GM10266 (cell line): ENCODE data around the gene SNN.

Experiments used
- DNase-seq: peaks from one replicate; pipeline ENCODE4 v3.0.0; 2012; ENCODE audit errors: extremely low spot score
- TF ChIP-seq, protein P1 (sequence below): IDR thresholded peaks from 2 replicates; pipeline ENCODE4 v1.5.1; 2012; ENCODE audit warnings: mild to moderate bottlenecking, low read depth; ENCODE audit not compliant: control insufficient read depth, insufficient read depth; ENCODE audit errors: missing control alignments

Gene SNN

DNA sequence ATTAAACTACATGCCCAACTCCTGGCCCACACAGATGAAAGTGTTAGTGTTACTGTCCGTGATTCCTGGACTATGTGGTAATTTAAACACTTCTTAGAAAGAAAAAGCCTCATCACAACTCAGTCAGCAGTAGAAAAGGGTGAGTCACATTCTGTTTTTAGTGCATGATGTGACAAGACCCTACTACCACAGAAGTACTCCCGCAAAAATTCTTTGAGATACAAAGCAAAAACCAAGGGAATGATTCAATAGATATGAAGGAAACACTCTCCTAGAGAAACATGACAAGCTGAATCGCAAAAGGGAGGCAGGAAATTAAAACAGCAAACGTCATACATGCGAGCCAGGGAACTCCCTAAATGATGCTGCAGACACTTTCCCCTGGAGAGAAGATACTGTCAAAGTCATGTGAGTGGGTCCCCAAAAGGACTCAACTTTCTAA, 14.4 kb downstream of the SNN start:
- TF ChIP-seq, protein P1, sequence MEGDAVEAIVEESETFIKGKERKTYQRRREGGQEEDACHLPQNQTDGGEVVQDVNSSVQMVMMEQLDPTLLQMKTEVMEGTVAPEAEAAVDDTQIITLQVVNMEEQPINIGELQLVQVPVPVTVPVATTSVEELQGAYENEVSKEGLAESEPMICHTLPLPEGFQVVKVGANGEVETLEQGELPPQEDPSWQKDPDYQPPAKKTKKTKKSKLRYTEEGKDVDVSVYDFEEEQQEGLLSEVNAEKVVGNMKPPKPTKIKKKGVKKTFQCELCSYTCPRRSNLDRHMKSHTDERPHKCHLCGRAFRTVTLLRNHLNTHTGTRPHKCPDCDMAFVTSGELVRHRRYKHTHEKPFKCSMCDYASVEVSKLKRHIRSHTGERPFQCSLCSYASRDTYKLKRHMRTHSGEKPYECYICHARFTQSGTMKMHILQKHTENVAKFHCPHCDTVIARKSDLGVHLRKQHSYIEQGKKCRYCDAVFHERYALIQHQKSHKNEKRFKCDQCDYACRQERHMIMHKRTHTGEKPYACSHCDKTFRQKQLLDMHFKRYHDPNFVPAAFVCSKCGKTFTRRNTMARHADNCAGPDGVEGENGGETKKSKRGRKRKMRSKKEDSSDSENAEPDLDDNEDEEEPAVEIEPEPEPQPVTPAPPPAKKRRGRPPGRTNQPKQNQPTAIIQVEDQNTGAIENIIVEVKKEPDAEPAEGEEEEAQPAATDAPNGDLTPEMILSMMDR = no peak
- DNase-seq = no peak

DNA sequence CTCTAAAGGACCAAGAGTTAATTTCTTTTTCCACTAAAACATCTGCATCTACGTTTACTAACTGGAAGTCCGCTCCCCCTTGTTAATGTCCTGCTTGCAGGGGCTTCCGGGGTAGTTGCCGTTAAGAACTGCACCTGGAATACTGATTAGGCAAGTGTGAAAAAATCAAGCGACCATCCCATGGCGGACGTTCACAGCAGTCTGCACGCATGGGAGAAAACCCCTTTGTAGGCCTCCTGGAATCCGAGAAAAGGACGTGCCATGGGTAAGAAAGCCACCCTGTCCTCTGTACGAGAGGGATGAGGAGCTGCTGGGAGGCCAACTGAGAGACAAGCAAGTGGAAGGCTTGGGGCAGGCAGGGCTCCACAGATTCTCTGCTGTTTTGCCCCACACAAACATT, 14.9 kb downstream of the SNN start:
- TF ChIP-seq, protein P1 = no peak
- no peak for DNase-seq

DNA sequence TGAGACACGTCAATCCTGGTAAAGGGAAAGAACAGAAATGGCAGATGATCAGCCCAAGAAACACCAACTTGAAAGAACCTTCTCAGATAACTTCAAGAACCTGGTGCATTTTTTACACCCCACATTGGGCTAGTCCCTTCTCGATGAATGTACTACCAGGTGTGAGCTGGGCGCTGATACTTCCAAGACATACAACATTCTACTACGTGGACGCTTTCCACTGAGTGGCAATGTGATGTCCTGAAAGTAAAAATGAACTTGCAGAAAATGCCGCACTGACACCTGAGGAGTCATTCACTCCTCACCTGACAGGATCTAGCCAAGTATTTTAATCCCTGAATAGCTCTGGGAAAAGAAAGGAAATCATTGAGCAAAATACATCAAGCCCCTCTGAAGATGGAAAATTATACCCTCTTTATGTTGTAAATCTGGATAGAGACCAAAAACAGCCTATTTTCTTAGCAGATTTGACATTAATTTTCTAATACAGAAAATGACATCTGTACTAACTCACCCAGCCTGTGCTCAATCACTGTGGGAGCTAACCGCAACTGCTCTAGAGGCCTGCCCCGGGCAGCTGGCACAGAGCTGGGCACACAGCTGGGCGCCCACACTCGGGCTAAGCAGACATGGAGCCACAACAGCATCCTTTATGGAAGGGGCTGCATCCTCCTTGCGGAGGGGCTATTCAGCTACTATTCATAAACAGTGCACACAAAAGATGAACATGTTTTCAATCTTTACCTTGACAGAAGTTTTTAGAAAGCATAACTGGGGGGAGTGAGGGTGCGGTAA, 16.2 kb downstream of the SNN start:
- DNase-seq = no peak
- TF ChIP-seq, protein P1 = no peak

DNA sequence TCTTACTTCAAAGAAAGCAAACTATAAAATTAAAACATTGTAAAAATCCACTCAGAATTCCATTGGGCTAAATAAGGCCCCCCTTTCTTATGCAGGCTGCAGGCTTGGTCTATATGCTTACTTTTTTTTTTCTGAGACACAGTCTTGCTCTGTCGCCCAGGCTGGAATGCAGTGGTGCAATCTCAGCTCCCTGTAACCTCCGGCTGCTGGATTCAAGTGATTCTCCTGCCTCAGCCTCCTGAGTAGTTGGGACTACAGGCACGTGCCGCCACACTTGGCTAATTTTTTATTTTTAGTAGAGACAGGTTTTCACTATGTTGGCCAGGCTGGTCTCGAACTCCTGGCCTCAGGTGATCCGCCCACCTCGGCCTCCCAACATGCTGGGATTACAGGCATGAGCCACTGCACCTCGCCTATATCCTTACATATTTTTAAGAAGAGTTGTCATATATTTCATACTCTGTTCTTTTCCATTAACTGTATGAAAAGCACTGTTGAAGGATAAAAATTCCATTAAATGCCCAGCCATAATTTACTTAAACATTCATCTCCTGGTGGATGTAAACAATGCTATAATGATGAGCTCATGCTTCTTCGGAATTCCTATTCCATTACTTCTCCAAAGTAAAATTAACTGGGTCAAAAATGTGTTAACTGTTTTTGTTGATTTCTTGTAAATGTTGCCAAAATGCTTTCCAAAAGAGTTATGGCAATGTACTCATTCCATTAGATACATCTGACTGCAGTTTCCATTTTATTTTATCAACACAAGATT, 17.8 kb downstream of the SNN start:
- TF ChIP-seq, protein P1 = no peak
- DNase-seq = no peak

DNA sequence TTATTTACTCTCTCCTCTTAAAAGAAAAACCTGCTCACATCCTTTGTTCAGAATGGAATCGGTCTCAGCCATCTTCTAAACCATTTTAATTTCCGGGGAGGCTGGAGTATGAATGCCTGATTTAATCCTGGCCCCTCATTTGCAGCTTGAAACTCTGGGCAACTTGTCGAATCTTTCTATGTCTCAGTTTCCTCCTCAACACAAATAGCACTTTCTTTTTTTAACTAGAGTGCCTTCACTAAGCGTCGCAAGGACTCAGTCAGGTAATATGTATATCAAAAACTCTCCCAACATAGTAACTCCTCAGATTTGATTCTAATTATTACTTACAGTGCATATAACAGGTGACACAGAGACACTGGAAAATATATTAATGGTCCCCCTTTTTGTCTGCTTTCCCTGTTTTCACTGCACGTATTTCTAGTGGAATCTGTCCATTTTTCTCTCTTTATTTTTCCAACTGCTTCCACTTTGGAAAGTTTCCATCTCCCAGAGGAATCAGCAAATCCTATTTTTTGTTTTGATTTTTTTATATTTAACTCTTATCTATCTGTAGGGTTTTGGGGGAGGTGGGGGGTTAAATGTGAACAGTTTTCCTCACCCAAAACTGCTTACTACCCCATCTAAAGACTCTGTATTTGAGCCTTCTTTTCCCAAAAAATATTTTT, 18.6 kb downstream of the SNN start:
- TF ChIP-seq, protein P1 = no peak
- no peak for DNase-seq

DNA sequence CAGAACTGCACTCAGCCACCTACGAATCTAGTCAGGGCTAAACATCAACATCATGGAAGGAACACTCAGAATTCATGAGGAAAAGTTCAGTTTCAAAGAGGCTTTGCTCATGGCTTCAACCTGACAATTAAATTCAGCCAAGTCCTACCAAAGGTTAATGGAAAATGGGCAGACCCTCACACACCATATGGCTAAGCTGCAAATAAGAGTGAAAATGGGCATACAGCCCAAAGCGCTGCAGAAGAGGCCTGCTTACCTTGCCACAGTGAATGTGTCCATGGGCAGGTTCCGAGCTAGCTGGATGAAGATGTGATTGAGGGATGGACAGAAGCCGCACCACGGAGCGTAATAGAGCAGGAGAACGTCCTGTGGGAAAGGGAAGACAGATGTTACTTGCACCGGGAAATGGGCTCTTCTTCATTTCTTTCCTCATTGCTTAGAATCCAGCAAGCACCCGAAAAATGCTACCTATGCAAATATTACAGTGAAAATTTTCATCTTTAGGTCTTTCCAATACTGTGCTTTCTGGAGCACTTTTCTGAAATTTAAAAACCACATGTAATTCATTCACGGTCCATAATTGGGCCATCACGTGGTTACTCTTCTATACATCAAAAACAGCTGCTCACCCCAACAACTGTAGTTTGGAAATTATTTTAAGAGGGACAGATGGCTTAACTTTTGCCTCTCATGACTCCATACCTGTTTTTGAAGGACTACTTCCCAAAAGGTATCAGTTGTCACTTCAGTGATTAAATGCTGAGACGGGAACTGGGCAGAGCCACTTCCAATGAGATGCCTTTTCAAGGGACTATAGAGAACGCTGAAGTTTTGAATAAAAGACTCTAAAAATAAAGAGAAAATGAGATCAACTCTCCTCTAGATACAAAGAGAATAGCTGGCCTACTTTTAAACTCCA, 19.6 kb downstream of the SNN start:
- DNase-seq = no peak
- TF ChIP-seq, protein P1 = no peak
